ENCODE measurements around the gene ZNF771. TPM values are rescaled to one million over a fixed set of nuclear protein-coding genes. Genes with fewer than 3 reads are reported as not detected.
"Not testable (repeated sequence)": the region's sequence is repeated elsewhere in the genome, so short reads cannot be mapped to it uniquely, and the experiment has no call there.

ZNF771 gene
- total RNA-seq, 1 donor: 9.5 TPM

DNA sequence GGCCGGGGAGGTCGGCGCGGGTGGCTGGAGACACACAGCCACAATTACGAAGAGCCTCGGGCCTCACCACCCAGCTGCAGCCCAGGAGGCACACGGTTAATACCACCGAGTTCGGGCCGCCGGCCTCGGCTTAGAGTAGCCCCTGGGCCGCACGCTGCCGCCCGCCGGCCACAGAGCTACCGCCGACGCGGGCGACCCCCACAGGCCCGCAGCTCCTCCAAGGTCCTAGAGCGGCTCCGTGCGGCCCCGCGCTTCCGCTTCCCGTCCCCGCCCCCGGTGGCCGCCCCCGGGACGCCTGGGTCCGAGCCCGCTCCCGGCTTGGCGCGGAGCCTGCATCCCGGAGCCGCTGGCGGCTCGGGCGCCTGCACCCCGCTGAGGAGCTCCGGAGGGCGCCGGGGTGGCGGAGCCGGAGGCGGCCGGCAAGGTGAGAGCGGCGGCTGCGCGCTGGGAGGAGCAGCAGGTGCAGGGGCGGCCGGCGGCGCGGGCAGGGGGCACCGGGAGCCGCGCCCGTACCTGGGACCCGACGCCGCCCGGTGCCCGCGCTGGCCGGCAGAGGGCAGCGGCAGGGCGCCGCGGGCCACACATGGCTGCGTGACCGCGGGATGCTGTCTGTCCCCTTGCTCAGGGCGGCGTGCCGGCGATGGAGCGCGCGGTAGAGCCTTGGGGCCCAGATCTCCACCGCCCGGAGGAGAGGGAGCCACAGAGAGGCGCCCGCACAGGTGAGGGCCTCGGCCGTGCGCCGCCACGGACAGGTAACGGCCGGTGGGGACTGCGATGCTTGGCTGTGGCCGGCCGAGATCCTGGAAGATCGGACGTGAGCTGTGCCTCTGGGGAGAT lies 12.0 kb upstream of the ZNF771 start, which contains the start of gene ZNF48:
ZNF48 (plus strand) TSS at position 266 of the 837 bp plus-strand sequence; CDS start at position 641, 375 bp downstream.
- TF ChIP-seq, protein P1, sequence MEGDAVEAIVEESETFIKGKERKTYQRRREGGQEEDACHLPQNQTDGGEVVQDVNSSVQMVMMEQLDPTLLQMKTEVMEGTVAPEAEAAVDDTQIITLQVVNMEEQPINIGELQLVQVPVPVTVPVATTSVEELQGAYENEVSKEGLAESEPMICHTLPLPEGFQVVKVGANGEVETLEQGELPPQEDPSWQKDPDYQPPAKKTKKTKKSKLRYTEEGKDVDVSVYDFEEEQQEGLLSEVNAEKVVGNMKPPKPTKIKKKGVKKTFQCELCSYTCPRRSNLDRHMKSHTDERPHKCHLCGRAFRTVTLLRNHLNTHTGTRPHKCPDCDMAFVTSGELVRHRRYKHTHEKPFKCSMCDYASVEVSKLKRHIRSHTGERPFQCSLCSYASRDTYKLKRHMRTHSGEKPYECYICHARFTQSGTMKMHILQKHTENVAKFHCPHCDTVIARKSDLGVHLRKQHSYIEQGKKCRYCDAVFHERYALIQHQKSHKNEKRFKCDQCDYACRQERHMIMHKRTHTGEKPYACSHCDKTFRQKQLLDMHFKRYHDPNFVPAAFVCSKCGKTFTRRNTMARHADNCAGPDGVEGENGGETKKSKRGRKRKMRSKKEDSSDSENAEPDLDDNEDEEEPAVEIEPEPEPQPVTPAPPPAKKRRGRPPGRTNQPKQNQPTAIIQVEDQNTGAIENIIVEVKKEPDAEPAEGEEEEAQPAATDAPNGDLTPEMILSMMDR (IDR thresholded peaks at IDR 0.05; ENCODE audit: insufficient read depth, low read depth, low read length): no peak
- DNase-seq (ENCODE audit: low read depth): peak; percentile 88
- peak within 1 kb of the TSS; percentile 79 for H3K4me3 ChIP-seq (ENCODE audit: low read depth, low read length)

DNA sequence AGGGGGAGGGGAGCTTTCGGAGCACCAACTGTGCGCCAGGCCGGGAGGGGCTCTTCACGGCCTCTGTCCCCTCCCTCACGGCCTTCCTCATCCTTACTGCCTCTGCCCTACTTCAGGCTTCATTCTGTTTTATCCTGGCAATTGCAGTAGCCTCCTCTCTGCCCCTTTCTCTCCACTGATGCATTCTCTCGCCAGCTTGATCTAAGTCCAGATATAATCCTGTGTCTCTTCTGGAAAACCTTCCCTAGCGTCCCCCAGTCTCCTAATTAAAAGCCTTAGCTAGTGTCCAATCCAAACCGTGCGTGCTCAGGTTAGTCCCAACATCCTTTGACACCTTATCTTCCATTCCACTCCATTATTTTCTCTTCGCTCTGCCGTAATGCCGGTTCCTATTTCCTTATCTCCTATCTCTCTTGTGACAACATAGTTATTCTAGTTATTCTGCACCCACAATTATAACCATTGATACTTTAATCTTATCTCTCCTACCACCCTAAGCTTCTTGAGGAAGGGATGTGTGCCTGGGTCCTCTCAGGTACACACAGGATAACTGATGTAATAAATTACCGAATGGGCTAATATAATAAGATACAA lies 11.3 kb upstream of the ZNF771 start:
- DNase-seq (ENCODE audit: low read depth): no peak
- TF ChIP-seq, protein P1 (IDR thresholded peaks at IDR 0.05; ENCODE audit: insufficient read depth, low read depth, low read length): no peak
- peak overlapping the region; percentile 79 for H3K4me3 ChIP-seq (ENCODE audit: low read depth, low read length)

DNA sequence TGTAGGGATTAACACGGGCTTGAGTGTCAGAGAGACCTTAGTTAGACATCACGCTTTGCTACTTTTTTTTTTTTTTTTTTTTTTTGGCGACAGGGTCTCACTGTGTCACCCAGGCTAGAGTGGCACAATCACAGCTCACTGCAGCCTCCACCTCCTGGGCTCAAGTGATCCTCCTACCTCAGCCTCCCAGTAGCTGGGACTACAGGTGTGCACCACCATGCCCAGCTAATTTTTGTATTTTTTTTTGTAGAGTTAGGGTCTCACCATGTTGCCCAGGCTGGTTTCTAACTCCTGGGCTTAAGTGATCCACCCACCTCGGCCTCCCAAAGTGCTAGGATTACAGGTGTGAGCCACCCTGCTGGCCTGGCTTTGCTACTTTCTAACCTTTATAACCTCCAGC lies 10.8 kb upstream of the ZNF771 start:
- H3K4me3 ChIP-seq (ENCODE audit: low read depth, low read length); DNase-seq (ENCODE audit: low read depth): not testable (repeated sequence)

DNA sequence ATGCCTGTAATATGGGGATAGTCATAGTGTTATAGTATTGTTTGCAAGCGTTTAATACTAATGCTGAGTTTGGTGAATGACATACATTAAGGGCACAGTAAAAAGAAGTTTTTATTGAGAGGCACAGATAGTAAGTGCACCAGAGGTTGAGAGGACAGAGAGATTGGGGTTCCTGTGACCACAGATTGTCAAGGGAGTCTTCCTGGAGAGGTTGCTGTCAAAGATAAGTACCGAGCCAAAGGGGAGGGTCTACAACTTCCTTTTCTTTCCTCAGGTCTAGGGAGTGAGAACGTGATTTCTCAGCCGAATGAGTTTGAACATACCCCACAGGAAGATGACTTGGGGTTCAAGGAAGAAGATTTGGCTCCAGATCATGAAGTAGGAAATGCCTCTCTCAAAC lies 10.3 kb upstream of the ZNF771 start:
- no peak for DNase-seq (ENCODE audit: low read depth)
- H3K4me3 ChIP-seq (ENCODE audit: low read depth, low read length): no peak overlapping the region
- TF ChIP-seq, protein P1 (IDR thresholded peaks at IDR 0.05; ENCODE audit: insufficient read depth, low read depth, low read length): no peak

DNA sequence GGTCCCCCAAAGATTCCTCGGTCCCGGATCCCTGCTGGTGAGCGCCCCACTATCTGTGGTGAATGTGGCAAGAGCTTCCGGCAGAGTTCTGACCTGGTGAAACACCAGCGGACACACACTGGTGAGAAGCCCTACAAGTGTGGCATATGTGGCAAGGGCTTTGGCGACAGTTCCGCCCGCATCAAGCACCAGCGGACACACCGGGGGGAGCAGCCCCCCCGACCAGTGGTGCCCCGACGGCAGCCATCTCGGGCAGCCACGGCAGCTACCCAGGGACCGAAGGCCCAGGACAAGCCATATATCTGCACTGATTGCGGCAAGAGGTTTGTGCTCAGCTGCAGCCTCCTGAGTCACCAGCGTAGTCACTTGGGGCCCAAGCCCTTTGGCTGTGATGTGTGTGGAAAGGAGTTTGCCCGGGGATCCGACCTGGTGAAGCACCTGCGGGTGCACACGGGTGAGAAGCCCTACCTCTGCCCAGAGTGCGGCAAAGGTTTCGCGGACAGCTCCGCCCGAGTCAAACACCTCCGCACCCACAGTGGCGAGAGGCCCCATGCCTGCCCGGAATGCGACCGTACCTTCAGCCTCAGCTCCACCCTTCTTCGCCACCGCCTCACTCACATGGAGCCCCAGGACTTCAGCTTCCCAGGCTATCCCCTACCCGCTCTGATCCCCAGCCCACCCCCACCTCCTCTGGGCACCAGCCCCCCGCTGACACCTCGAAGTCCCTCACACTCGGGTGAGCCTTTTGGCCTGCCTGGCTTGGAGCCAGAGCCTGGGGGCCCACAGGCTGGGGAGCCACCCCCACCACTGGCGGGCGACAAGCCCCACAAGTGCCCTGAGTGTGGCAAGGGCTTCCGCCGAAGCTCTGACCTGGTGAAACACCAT lies 9.4 kb upstream of the ZNF771 start:
- no peak for DNase-seq (ENCODE audit: low read depth)
- TF ChIP-seq, protein P1 (IDR thresholded peaks at IDR 0.05; ENCODE audit: insufficient read depth, low read depth, low read length): no peak
- H3K4me3 ChIP-seq (ENCODE audit: low read depth, low read length): no peak overlapping the region

DNA sequence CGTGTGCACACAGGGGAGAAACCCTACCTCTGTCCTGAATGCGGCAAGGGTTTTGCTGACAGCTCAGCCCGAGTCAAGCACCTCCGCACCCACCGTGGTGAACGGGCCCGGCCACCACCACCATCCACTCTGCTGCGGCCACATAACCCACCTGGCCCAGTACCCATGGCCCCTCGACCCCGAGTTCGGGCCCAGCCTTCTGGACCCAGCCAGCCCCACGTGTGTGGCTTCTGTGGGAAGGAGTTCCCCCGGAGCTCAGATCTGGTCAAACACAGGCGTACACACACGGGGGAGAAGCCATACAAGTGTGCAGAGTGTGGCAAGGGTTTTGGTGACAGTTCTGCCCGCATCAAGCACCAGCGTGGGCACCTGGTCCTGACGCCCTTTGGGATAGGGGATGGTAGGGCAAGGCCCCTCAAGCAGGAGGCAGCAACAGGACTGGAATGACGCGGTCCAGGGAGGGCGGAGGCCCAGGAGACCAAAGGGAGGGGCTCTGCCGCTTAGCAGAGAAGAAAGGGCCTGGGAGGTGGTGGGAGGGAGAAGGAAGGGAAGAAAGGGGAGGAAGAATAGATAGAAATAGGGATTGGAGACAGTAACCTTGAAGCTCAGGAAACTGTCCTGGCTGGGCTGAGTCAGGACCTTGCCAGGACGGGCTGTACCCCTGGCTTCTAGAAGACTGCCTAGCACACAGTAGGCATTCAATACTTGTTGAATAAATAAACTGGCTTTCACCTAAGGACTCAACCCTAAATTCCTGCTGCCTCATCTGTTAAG lies 8.6 kb upstream of the ZNF771 start:
- H3K4me3 ChIP-seq (ENCODE audit: low read depth, low read length): no peak overlapping the region
- TF ChIP-seq, protein P1 (IDR thresholded peaks at IDR 0.05; ENCODE audit: insufficient read depth, low read depth, low read length): no peak
- no peak for DNase-seq (ENCODE audit: low read depth)
